Gastroesophageal sphincter (tissue), 3 donors: ENCODE results near the gene GMDS.

Experiments
- EP300 ChIP-seq: sonication (generic); formaldehyde crosslinking; IDR thresholded peaks from one replicate; pipeline ENCODE4 v1.6.1; 2017; ENCODE audit warnings: antibody characterized with exemption, mild to moderate bottlenecking
- POLR2A ChIP-seq, 2 donors: fragments of 450-650 bp; IDR thresholded peaks; one replicate each; pipeline ENCODE4 v1.6.1; 2017; ENCODE audit warnings: antibody characterized with exemption in 2 of 2, mild to moderate bottlenecking in 2 of 2, moderate library complexity in 1 of 2
- TF ChIP-seq, protein P1 (sequence below), 4 experiments: fragments of 200-600 bp in 2 of 4; fragments of 450-650 bp in 2 of 4; sonication (generic) in 1 of 4; IDR thresholded peaks; one replicate each; pipeline ENCODE4 v1.5.1; 2017 to 2019; ENCODE audit warnings: antibody characterized with exemption in 4 of 4, mild to moderate bottlenecking in 2 of 4, moderate library complexity in 2 of 4

DNA sequence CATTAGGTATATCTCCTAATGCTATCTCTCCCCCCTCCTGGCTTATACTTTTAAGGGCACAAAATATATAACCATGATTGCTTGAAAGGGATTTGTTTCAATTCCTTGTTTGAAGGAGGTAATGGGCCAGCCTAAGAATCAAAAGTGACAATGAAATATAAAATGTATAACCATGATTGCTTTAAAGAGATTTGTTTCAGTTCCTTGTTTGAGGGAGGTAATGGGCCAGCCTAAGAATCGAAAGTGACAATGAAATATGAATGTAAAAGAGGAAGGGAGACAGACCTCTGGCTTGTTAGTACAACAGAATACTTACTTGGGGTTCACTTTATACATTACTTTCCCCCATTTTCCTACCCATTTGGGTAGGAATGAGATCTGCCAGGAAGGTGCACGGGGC is 580.2 kb downstream of the GMDS start:
- TF ChIP-seq, protein P1, sequence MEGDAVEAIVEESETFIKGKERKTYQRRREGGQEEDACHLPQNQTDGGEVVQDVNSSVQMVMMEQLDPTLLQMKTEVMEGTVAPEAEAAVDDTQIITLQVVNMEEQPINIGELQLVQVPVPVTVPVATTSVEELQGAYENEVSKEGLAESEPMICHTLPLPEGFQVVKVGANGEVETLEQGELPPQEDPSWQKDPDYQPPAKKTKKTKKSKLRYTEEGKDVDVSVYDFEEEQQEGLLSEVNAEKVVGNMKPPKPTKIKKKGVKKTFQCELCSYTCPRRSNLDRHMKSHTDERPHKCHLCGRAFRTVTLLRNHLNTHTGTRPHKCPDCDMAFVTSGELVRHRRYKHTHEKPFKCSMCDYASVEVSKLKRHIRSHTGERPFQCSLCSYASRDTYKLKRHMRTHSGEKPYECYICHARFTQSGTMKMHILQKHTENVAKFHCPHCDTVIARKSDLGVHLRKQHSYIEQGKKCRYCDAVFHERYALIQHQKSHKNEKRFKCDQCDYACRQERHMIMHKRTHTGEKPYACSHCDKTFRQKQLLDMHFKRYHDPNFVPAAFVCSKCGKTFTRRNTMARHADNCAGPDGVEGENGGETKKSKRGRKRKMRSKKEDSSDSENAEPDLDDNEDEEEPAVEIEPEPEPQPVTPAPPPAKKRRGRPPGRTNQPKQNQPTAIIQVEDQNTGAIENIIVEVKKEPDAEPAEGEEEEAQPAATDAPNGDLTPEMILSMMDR (IDR thresholded peaks at IDR 0.05), result no peak
- TF ChIP-seq POLR2A (IDR thresholded peaks at IDR 0.05), result no peak
- TF ChIP-seq EP300, result no peak
